ENCODE measurements around the gene SDK1. TPM values are rescaled to one million over a fixed set of nuclear protein-coding genes. Genes with fewer than 3 reads are reported as not detected.
"Not testable (repeated sequence)": the region's sequence is repeated elsewhere in the genome, so short reads cannot be mapped to it uniquely, and the experiment has no call there.

The SDK1 gene
- polyA plus RNA-seq, 2 of the 4 experiments (the other 2 are of a cell fraction), result 0.12 to 0.28 TPM

DNA sequence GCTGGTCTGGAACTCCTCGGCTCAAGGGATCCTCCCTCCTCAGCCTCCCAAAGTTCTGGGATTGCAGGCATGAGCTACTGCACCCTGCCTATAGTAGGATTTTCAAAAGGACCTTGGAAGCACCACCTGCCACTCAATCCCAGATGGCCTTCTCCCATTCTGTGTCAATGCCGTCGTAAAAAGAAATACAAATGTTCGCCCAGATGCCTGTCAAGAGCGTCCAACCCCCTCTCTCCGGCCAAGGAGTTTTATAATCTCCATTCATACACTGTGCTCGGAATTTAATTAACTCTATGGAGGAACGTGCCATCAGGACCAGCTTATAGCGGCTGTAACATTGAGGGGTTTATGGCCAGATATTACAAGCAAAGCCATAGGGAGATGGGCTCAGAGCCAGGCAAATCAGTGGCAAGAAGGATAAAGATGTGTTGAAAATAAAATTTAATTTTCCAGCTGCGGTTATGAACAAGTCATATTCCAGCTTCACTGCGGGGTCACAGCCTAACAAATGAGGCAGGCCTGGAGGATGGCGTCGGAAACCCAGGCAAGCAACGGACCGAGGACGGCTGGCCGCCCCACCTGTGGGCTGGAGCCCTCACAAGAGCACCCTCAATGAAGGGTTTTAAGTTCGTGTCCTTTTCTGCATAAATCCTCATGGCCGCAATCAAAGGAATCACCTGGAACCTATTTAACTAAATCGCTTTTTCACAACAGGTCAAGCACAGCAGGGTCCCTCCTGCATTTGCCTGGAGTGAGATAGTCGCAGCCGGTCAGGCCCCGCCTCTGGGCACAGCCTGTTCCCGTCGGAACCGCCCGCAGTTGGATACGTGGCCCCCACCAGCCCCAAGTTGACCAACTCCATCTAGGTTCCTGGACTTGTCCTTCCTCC lies 1006.5 kb downstream of the SDK1 start (continued):
- TF ChIP-seq TP53 (CRISPR knock-in tag; IDR thresholded peaks at IDR 0.05), result no peak
- no peak for TF ChIP-seq ZFP36 (IDR thresholded peaks at IDR 0.05; ENCODE audit: borderline replicate concordance, partially characterized antibody)
- TF ChIP-seq FOSL2 (IDR thresholded peaks at IDR 0.05), result no peak
- TF ChIP-seq FOSL2 (CRISPR knock-in tag; IDR thresholded peaks at IDR 0.05), result no peak
- TF ChIP-seq RCOR1 (IDR thresholded peaks at IDR 0.05; ENCODE audit: low read depth, low read length), result no peak
- TF ChIP-seq, protein P1, sequence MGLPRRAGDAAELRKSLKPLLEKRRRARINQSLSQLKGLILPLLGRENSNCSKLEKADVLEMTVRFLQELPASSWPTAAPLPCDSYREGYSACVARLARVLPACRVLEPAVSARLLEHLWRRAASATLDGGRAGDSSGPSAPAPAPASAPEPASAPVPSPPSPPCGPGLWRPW (IDR thresholded peaks at IDR 0.05), result no peak
- TF ChIP-seq JUN (IDR thresholded peaks at IDR 0.05), result no peak

DNA sequence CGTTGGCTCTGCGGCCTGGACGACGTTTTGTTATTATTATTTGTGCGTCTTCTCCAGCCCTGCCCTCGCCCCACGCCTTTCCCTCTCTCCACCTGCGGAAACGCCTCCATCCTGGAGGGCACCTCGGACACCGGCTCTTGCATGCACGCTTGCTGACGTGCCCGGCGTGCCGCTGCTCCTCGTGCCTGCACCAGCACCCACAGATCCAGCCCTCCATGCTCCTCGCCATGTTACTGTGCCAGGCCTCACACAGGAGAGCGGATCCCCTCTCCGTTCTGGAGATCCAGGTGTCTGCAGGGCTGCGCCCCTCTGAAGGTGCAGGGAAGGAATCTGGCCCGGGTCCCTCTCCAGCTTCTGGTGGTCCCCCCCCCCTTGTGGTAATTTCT lies 1007.1 kb downstream of the SDK1 start:
- ChIA-PET POLR2A (no interaction called here), CTCF (no interaction called here)
- Histone ChIP-seq H3K4me3 (no peak overlapping the region), H3K4me1 (no peaks in the 10 kb centered on the region), H3K27ac (no peak overlapping the region), H3K4me2 (no peak overlapping the region), H3K9me3 (no peaks in the 10 kb centered on the region)
- TF ChIP-seq RCOR1 (IDR thresholded peaks at IDR 0.05; ENCODE audit: low read depth, low read length) (no peak), POLR2A (IDR thresholded peaks at IDR 0.05; ENCODE audit: low read length) (no peak), KDM1A (IDR thresholded peaks at IDR 0.05; ENCODE audit: low read depth) (no peak), HDAC2 (IDR thresholded peaks at IDR 0.05) (no peak), HOXB5 (CRISPR knock-in tag; IDR thresholded peaks at IDR 0.05) (no peak)
- TF ChIP-seq, protein P2, sequence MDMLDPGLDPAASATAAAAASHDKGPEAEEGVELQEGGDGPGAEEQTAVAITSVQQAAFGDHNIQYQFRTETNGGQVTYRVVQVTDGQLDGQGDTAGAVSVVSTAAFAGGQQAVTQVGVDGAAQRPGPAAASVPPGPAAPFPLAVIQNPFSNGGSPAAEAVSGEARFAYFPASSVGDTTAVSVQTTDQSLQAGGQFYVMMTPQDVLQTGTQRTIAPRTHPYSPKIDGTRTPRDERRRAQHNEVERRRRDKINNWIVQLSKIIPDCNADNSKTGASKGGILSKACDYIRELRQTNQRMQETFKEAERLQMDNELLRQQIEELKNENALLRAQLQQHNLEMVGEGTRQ (IDR thresholded peaks at IDR 0.05), result no peak
- no peak for ATAC-seq
- no peak for DNase-seq (ENCODE audit: low read depth in 1 of 2, low spot score in 1 of 2)
- 52% methylated on average over 22 of the region's 22 CpGs for WGBS (ENCODE audit: missing lambda C conversion rate)
- FAIRE-seq, result no peak

DNA sequence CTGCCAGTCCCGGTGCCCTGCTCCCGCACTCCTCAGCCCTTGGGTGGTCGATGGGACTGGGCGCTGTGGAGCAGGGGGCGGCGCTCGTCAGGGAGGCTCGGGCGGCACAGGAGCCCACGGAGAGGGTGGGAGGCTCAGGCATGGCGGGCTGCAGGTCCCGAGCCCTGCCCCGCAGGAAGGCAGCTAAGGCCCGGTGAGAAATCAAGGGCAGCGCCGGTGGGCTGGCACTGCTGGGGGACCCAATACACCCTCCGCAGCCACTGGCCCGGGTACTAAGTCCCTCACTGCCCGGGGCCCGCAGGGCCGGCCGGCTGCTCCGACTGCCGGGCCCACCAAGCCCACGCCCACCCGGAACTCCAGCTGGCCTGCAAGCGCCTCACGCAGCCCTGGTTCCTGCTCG lies 1012.9 kb downstream of the SDK1 start:
- H3K4me2 ChIP-seq; H3K27ac ChIP-seq; H3K4me1 ChIP-seq; POLR2A ChIA-PET; ATAC-seq; FAIRE-seq; CTCF ChIA-PET; H3K4me3 ChIP-seq; DNase-seq (ENCODE audit: low read depth in 1 of 2, low spot score in 1 of 2); H3K9me3 ChIP-seq: not testable (repeated sequence)
- WGBS (ENCODE audit: missing lambda C conversion rate), result 44% methylated on average over 11 of the region's 29 CpGs

DNA sequence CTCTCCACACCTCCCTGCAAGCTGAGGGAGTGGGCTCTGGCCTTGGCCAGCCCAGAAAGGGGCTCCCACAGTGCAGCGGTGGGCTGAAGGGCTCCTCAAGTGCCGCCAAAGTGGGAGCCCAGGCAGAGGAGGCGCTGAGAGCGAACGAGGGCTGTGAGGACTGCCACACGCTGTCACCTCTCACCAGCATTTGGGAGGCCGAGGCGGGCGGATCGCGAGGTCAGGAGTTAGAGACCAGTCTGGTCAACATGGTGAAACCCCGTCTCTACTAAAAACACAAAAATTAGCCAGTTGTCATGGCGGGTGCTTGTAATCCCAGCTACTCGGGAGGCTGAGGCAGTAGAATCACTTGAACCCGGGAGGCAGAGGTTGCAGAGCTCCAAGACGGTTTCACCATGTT lies 1013.3 kb downstream of the SDK1 start:
- ATAC-seq; H3K9me3 ChIP-seq; DNase-seq (ENCODE audit: low read depth in 1 of 2, low spot score in 1 of 2); H3K4me2 ChIP-seq; H3K27ac ChIP-seq; H3K4me1 ChIP-seq; CTCF ChIA-PET; H3K4me3 ChIP-seq; FAIRE-seq; POLR2A ChIA-PET: not testable (repeated sequence)
- 39% methylated on average over 15 of the region's 16 CpGs for WGBS (ENCODE audit: missing lambda C conversion rate)

All from A549 (cell line).